CD8-positive, alpha-beta memory T cell (primary cell): Measurements from ENCODE around the gene ASCC1. TPM values are rescaled to one million over a fixed set of nuclear protein-coding genes. Genes with fewer than 3 reads are reported as not detected.

Experiments
- CTCF ChIA-PET: fragments of 350-600 bp; sonication (Branson Sonifier 250); formaldehyde crosslinking; loops from one replicate; lab custom pipeline; 2021; ENCODE audit warnings: antibody characterized with exemption; lab: Charles Lee
- POLR2A ChIA-PET: fragments of 350-600 bp; sonication (Branson Sonifier 250); formaldehyde crosslinking; loops from one replicate; lab custom pipeline; 2021; ENCODE audit warnings: antibody characterized with exemption; lab: Charles Lee
- DNase-seq, 5 donors: peaks; one replicate each; pipeline versions ENCODE4 v3.0.0 to v3.0.0-alpha.2; 2020 to 2022; ENCODE audit warnings: mixed read lengths in 1 of 5
- H3K27ac ChIP-seq: one replicate; pipeline ENCODE4 v1.7.0; 2013; ENCODE audit warnings: low read depth, mild to moderate bottlenecking, low read length, moderate library complexity
- H3K27me3 ChIP-seq: 2 replicates; pipeline ENCODE4 v1.7.0; 2013; ENCODE audit warnings: low read length, mild to moderate bottlenecking; ENCODE audit not compliant: insufficient read depth, poor library complexity, severe bottlenecking
- H3K36me3 ChIP-seq: 2 replicates; pipeline ENCODE4 v1.7.0; 2013; ENCODE audit warnings: mild to moderate bottlenecking, low read length, moderate library complexity; ENCODE audit not compliant: insufficient read depth
- H3K4me1 ChIP-seq: 2 replicates; pipeline ENCODE4 v1.7.0; 2013; ENCODE audit warnings: mild to moderate bottlenecking, low read length, moderate library complexity; ENCODE audit not compliant: insufficient read depth
- H3K4me3 ChIP-seq: 2 replicates; pipeline ENCODE4 v1.7.0; 2013; ENCODE audit warnings: mild to moderate bottlenecking, low read length
- H3K9me3 ChIP-seq: 2 replicates; pipeline ENCODE4 v1.7.0; 2013; ENCODE audit warnings: mild to moderate bottlenecking, low read length
- H3K27ac Mint-ChIP-seq, 8 donors: one replicate each; pipeline ENCODE4 v1.8.0; 2020 to 2021; ENCODE audit warnings: mixed read lengths in 8 of 8, mild to moderate bottlenecking in 6 of 8, inconsistent platforms in 3 of 8, moderate library complexity in 3 of 8
- H3K27me3 Mint-ChIP-seq, 2 donors: one replicate each; pipeline ENCODE4 v1.8.0; 2020 to 2021; ENCODE audit warnings: mixed read lengths in 2 of 2, mild to moderate bottlenecking in 1 of 2, moderate library complexity in 1 of 2
- H3K36me3 Mint-ChIP-seq, 3 donors: one replicate each; pipeline ENCODE4 v1.8.0; 2020 to 2021; ENCODE audit warnings: mixed read lengths in 3 of 3, inconsistent platforms in 1 of 3, mild to moderate bottlenecking in 1 of 3
- H3K4me1 Mint-ChIP-seq, 3 donors: one replicate each; pipeline ENCODE4 v1.8.0; 2020 to 2021; ENCODE audit warnings: mixed read lengths in 3 of 3, inconsistent platforms in 1 of 3, mild to moderate bottlenecking in 1 of 3
- H3K4me3 Mint-ChIP-seq, 7 donors: one replicate each; pipeline ENCODE4 v1.8.0; 2020 to 2021; ENCODE audit warnings: mixed read lengths in 7 of 7, mild to moderate bottlenecking in 6 of 7, moderate library complexity in 4 of 7, inconsistent platforms in 2 of 7
- H3K9me3 Mint-ChIP-seq, 5 donors: one replicate each; pipeline ENCODE4 v1.8.0; 2020 to 2022; ENCODE audit warnings: mixed read lengths in 5 of 5, mild to moderate bottlenecking in 3 of 5, moderate library complexity in 2 of 5, inconsistent platforms in 1 of 5
- polyA plus RNA-seq: library from polyadenylated mRNA; unstranded; fragments of 300-500 nt; fragmentation: Illumina TruSeq; gene quantifications from one replicate; pipeline ENCODE4 v1.2.3, GENCODE V29; 2021
- total RNA-seq, 2 experiments: library from RNA; stranded (reverse); gene quantifications; one replicate each; pipeline ENCODE4 v1.2.3, GENCODE V29; 2021

The ASCC1 gene
- total and polyA plus RNA-seq, 3 experiments from 2014 or later: 19.1 to 43.2 (median 36.3) TPM

GRCh38 chr10:72244573-72245038 lies 28.5 kb upstream of the ASCC1 start:
- CTCF ChIA-PET: no interaction called here
- Mint-ChIP-seq H3K36me3 (no peaks in the 10 kb centered on the region), H3K9me3 (no peaks in the 10 kb centered on the region), H3K4me1 (peaks cover 60 to 83% (median 78%) of the 10 kb centered on the region in 3 donors), H3K4me3 (peak overlapping the region in 5 of 7 donors; percentile 10 to 41 (median 20)), H3K27ac (peak overlapping the region; percentile 22 to 92 (median 61)), H3K27me3 (peaks cover 0 to 2% of the 10 kb centered on the region in 2 donors)
- peak overlapping the region; percentile 38 for H3K27ac ChIP-seq
- H3K4me3 ChIP-seq: no peak overlapping the region
- H3K36me3 ChIP-seq: no peaks in the 10 kb centered on the region
- no peak for DNase-seq
- POLR2A ChIA-PET: no interaction called here
- H3K4me1 ChIP-seq: peaks cover 73% of the 10 kb centered on the region
- H3K27me3 ChIP-seq: no peaks in the 10 kb centered on the region
- H3K9me3 ChIP-seq: no peaks in the 10 kb centered on the region

GRCh38 chr10:72243822-72244437 lies 27.9 kb upstream of the ASCC1 start:
- Mint-ChIP-seq H3K36me3 (no peaks in the 10 kb centered on the region), H3K27me3 (peaks cover 0 to 2% of the 10 kb centered on the region in 2 donors), H3K4me3 (peak overlapping the region in 2 of 7 donors; percentile 36 to 41), H3K27ac (peak overlapping the region; percentile 37 to 92 (median 61)), H3K4me1 (peaks cover 59 to 85% (median 78%) of the 10 kb centered on the region in 3 donors), H3K9me3 (no peaks in the 10 kb centered on the region)
- ChIA-PET POLR2A (no interaction called here), CTCF (no interaction called here)
- Histone ChIP-seq H3K4me3 (no peak overlapping the region), H3K27ac (peak overlapping the region; percentile 38), H3K27me3 (no peaks in the 10 kb centered on the region), H3K9me3 (no peaks in the 10 kb centered on the region), H3K4me1 (peaks cover 68% of the 10 kb centered on the region), H3K36me3 (no peaks in the 10 kb centered on the region)
- DNase-seq: no peak

- Histone ChIP-seq H3K36me3 (no peaks in the 10 kb centered on the region), H3K9me3 (no peaks in the 10 kb centered on the region), H3K27me3 (no peaks in the 10 kb centered on the region), H3K4me1 (peaks cover 56% of the 10 kb centered on the region), H3K4me3 (no peak overlapping the region), H3K27ac (no peak overlapping the region)
- H3K36me3 Mint-ChIP-seq: peaks cover 0 to 3% (median 0%) of the 10 kb centered on the region in 3 donors
- H3K4me1 Mint-ChIP-seq: peaks cover 46 to 73% (median 65%) of the 10 kb centered on the region in 3 donors
- H3K4me3 Mint-ChIP-seq: no peak overlapping the region
- H3K27me3 Mint-ChIP-seq: peaks cover 0 to 2% of the 10 kb centered on the region in 2 donors
- no peak for DNase-seq
- ChIA-PET CTCF (interaction anchor here (1.0 kb wide), 1 partner anchor 20 kb away, joined by 3 read pairs; no protein-coding TSS in a partner anchor), POLR2A (no interaction called here)
- H3K27ac Mint-ChIP-seq: peak overlapping the region in 6 of 8 donors; percentile 10 to 91 (median 59)
- no peaks in the 10 kb centered on the region for H3K9me3 Mint-ChIP-seq
Measured at GRCh38 chr10:72242675-72243074, 26.6 kb upstream of the ASCC1 start.

GRCh38 chr10:72241691-72242252 lies 25.7 kb upstream of the ASCC1 start:
- Mint-ChIP-seq H3K27me3 (peaks cover 0 to 2% of the 10 kb centered on the region in 2 donors), H3K36me3 (peaks cover 0 to 9% (median under 1%) of the 10 kb centered on the region in 3 donors), H3K9me3 (no peaks in the 10 kb centered on the region), H3K4me3 (peak overlapping the region in 1 of 7 donors; percentile 61), H3K27ac (peak overlapping the region in 4 of 8 donors; percentile 66 to 83 (median 75)), H3K4me1 (peaks cover 41 to 64% (median 58%) of the 10 kb centered on the region in 3 donors)
- Histone ChIP-seq H3K27me3 (no peaks in the 10 kb centered on the region), H3K4me1 (peaks cover 47% of the 10 kb centered on the region), H3K4me3 (no peak overlapping the region), H3K9me3 (no peaks in the 10 kb centered on the region), H3K27ac (no peak overlapping the region), H3K36me3 (no peaks in the 10 kb centered on the region)
- no peak for DNase-seq
- ChIA-PET CTCF (interaction anchor here (1.0 kb wide), 1 partner anchor 19 kb away, joined by 3 read pairs; no protein-coding TSS in a partner anchor), POLR2A (interaction anchor here (0.7 to 0.9 kb wide), 2 partner anchors 13 to 28 kb away, joined by 5 read pairs; no protein-coding TSS in a partner anchor)

- Mint-ChIP-seq H3K36me3 (peaks cover 0 to 22% (median 4%) of the 10 kb centered on the region in 3 donors), H3K27ac (no peak overlapping the region), H3K27me3 (peaks cover 0 to 2% of the 10 kb centered on the region in 2 donors), H3K4me1 (peaks cover 31 to 56% (median 46%) of the 10 kb centered on the region in 3 donors), H3K9me3 (no peaks in the 10 kb centered on the region), H3K4me3 (no peak overlapping the region)
- POLR2A ChIA-PET: no interaction called here
- peaks cover 33% of the 10 kb centered on the region for H3K4me1 ChIP-seq
- CTCF ChIA-PET: no interaction called here
- H3K27ac ChIP-seq: no peak overlapping the region
- no peaks in the 10 kb centered on the region for H3K9me3 ChIP-seq
- H3K27me3 ChIP-seq: no peaks in the 10 kb centered on the region
- no peak for DNase-seq
- H3K4me3 ChIP-seq: no peak overlapping the region
- peaks cover 6% of the 10 kb centered on the region for H3K36me3 ChIP-seq
Measured at GRCh38 chr10:72240371-72240770, 24.3 kb upstream of the ASCC1 start.

GRCh38 chr10:72239409-72239808 lies 23.3 kb upstream of the ASCC1 start:
- no peak for DNase-seq
- ChIA-PET POLR2A (interaction anchor here (0.6 to 1.0 kb wide), 2 partner anchors 8 to 160 kb away, joined by 3 read pairs; no protein-coding TSS in a partner anchor), CTCF (no interaction called here)
- Histone ChIP-seq H3K36me3 (peaks cover 10% of the 10 kb centered on the region), H3K27me3 (no peaks in the 10 kb centered on the region), H3K27ac (no peak overlapping the region), H3K9me3 (no peaks in the 10 kb centered on the region), H3K4me3 (no peak overlapping the region), H3K4me1 (peaks cover 23% of the 10 kb centered on the region)
- H3K36me3 Mint-ChIP-seq: peaks cover 0 to 27% (median 4%) of the 10 kb centered on the region in 3 donors
- H3K27me3 Mint-ChIP-seq: peaks cover 0 to 2% of the 10 kb centered on the region in 2 donors
- no peaks in the 10 kb centered on the region for H3K9me3 Mint-ChIP-seq
- no peak overlapping the region for H3K4me3 Mint-ChIP-seq
- peak overlapping the region in 3 of 8 donors; percentile 40 to 82 (median 68) for H3K27ac Mint-ChIP-seq
- H3K4me1 Mint-ChIP-seq: peaks cover 26 to 46% (median 38%) of the 10 kb centered on the region in 3 donors

GRCh38 chr10:72238392-72239175 lies 22.5 kb upstream of the ASCC1 start:
- H3K27me3 ChIP-seq: no peaks in the 10 kb centered on the region
- H3K4me1 ChIP-seq: peaks cover 15% of the 10 kb centered on the region
- Mint-ChIP-seq H3K36me3 (peaks cover 0 to 31% (median 4%) of the 10 kb centered on the region in 3 donors), H3K27ac (peak overlapping the region in 2 of 8 donors; percentile 71 to 89), H3K27me3 (peaks cover 0 to 2% of the 10 kb centered on the region in 2 donors), H3K9me3 (no peaks in the 10 kb centered on the region), H3K4me1 (peaks cover 20 to 38% (median 30%) of the 10 kb centered on the region in 3 donors), H3K4me3 (no peak overlapping the region)
- POLR2A ChIA-PET: interaction anchor here (0.6 to 1.0 kb wide), 3 partner anchors 9 to 159 kb away, joined by 3 read pairs; partner anchors contain the start of gene DDIT4
- CTCF ChIA-PET: interaction anchor here (0.8 to 3.2 kb wide), 3 partner anchors 9 to 191 kb away, joined by 3 to 13 read pairs (median 9); partner anchors contain the start of gene DDIT4
- no peak overlapping the region for H3K27ac ChIP-seq
- no peak for DNase-seq
- H3K9me3 ChIP-seq: no peaks in the 10 kb centered on the region
- peaks cover 14% of the 10 kb centered on the region for H3K36me3 ChIP-seq
- no peak overlapping the region for H3K4me3 ChIP-seq
